ENCODE results near the gene C5orf47. TPM values are rescaled to one million over a fixed set of nuclear protein-coding genes. Genes with fewer than 3 reads are reported as not detected.

Gene C5orf47
- total and polyA plus RNA-seq, 2 of the 8 experiments (the other 6 are each of a cell fraction or from before 2014, with no cell fraction given) = 0.11 TPM; not detected in 1

DNA sequence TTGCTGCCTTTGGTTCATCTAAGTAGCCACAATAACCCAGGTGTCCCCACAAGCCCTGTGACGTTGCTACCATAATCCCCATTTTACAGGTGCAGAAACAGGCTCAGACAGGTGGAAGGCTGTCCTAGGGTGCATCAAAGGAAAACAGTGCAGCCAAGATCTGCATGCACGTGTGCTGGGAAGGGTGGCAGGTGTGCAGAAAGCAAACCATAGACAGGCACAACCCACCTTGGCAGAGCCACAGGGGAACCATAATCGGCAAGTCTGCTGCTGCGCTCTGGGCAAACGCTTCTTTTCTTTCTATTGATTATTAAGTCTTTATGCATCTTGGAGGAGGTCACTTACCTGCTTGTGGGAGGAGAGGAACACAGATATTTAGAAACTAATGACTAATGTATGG is 63.7 kb downstream of the C5orf47 start (continued):
- TF ChIP-seq GABPA (IDR thresholded peaks at IDR 0.05; ENCODE audit: borderline replicate concordance, insufficient read depth, low read length) = no peak
- TF ChIP-seq, protein P1, sequence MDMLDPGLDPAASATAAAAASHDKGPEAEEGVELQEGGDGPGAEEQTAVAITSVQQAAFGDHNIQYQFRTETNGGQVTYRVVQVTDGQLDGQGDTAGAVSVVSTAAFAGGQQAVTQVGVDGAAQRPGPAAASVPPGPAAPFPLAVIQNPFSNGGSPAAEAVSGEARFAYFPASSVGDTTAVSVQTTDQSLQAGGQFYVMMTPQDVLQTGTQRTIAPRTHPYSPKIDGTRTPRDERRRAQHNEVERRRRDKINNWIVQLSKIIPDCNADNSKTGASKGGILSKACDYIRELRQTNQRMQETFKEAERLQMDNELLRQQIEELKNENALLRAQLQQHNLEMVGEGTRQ (IDR thresholded peaks at IDR 0.05; ENCODE audit: low read length) = no peak
- no peak for TF ChIP-seq FOSL1 (IDR thresholded peaks at IDR 0.05; ENCODE audit: insufficient read depth, low read depth, low read length)

All from H1 (cell line).